Colonic mucosa (tissue), 4 donors: ENCODE measurements around the gene CMPK1. TPM values are rescaled to one million over a fixed set of nuclear protein-coding genes. Genes with fewer than 3 reads are reported as not detected.

ENCODE experiments used
- DNase-seq: peaks from one replicate; pipeline ENCODE4 v3.0.0-alpha.2; 2020
- H3K27ac ChIP-seq: fragments of 200-600 bp; one replicate; pipeline ENCODE4 v1.8.0; 2021
- H3K27me3 ChIP-seq: fragments of 200-600 bp; one replicate; pipeline ENCODE4 v1.8.0; 2021
- H3K36me3 ChIP-seq: fragments of 200-600 bp; one replicate; pipeline ENCODE4 v1.8.0; 2021
- H3K4me1 ChIP-seq: fragments of 200-600 bp; one replicate; pipeline ENCODE4 v1.8.0; 2021; ENCODE audit warnings: mild to moderate bottlenecking
- H3K4me3 ChIP-seq: fragments of 200-600 bp; one replicate; pipeline ENCODE4 v1.8.0; 2021
- H3K9ac ChIP-seq, 2 donors: one replicate each; pipeline ENCODE4 v1.7.0; 2013; ENCODE audit warnings: control low read depth in 2 of 2, low read depth in 2 of 2, low read length in 2 of 2
- H3K9me3 ChIP-seq: fragments of 200-600 bp; one replicate; pipeline ENCODE4 v1.8.0; 2021
- intact Hi-C: fragments of 100-400 bp; cut with DNase I; formaldehyde crosslinking; loops from one replicate; pipeline ENCODE4 v1.14.1; 2022
- total RNA-seq, 2 donors: library from RNA; stranded (reverse); fragmentation: NEBNext Ultra II Directional in 1 of 2; extraction: Animal tissue kit (Norgen Biotek cat#: 25700) in 1 of 2; gene quantifications; one replicate each; pipeline ENCODE4 v1.2.1, GENCODE V29; 2021
- TF ChIP-seq, protein P1 (sequence below): fragments of 200-600 bp; IDR thresholded peaks from one replicate; pipeline ENCODE4 v1.8.0; 2022; ENCODE audit warnings: antibody characterized with exemption, mild to moderate bottlenecking
- donor health status: healthy.
- donor health status: DM: no; HTN: no; CAD: no.
- donor health status: DM: no; HTN: no; CAD: no.

The CMPK1 gene
- total RNA-seq, 2 donors from 2014 or later: 172 to 254 TPM

DNA sequence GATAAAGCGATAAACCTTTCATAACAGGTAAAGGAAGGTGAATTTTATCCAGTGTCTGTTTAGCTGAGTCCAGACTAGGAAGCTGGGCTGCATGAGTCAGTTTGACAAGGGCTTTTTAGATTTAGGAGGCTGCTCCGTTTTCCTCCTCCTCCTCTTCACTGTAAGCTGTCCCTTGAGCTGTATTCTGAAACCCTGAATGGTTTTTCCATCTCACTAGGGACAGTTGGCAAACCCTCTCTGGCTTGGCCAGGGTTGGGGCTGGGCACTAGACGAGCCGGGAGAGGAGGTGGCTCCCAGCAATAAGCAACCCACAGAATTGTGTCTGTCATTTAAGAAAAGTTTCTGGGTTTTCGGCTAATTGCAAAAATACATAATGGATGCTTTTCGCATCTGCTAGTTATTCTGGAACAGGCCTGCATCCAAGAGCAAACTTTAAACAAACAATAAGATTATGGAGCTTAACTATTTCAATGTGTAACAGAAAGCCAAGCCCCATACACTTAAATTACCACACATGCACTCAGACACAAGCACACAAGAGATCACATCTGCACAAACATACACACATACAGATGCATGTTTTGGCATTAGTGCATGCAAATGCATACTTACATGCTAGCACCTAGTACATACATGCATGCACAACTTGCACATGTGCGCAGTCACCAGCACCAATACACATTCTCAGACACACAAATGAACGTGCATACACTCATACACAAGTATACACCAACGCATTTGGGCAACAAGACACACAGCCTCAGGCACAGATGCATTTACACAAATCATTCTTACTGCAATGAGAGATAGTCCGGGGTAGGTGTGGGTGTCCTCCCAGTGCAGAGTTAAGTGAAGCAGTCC, 54.7 kb downstream of the CMPK1 start:
- Histone ChIP-seq H3K27ac (no peak overlapping the region), H3K4me3 (no peak overlapping the region), H3K36me3 (no peaks in the 10 kb centered on the region), H3K9ac (no peak overlapping the region), H3K9me3 (no peaks in the 10 kb centered on the region), H3K27me3 (no peaks in the 10 kb centered on the region), H3K4me1 (no peaks in the 10 kb centered on the region)
- DNase-seq: no peak
- intact Hi-C loops: no loop called here
- TF ChIP-seq, protein P1, sequence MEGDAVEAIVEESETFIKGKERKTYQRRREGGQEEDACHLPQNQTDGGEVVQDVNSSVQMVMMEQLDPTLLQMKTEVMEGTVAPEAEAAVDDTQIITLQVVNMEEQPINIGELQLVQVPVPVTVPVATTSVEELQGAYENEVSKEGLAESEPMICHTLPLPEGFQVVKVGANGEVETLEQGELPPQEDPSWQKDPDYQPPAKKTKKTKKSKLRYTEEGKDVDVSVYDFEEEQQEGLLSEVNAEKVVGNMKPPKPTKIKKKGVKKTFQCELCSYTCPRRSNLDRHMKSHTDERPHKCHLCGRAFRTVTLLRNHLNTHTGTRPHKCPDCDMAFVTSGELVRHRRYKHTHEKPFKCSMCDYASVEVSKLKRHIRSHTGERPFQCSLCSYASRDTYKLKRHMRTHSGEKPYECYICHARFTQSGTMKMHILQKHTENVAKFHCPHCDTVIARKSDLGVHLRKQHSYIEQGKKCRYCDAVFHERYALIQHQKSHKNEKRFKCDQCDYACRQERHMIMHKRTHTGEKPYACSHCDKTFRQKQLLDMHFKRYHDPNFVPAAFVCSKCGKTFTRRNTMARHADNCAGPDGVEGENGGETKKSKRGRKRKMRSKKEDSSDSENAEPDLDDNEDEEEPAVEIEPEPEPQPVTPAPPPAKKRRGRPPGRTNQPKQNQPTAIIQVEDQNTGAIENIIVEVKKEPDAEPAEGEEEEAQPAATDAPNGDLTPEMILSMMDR: no peak

DNA sequence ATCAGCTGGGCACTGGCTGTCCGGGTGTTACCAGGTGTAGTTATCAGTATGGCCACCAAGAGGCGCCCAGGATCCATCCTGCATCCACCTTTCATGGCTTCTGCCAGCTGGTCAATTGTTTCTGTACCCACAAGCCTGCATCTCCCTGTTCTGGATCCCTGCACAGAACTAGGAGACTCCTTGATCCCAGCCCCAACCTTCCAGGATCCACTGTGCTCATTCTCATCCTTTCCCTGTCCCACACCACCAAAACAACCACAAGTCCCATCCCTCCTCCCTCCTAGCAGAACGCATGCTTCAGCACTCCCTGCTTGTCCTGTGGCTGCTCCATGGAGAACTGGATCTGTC, 55.3 kb downstream of the CMPK1 start:
- intact Hi-C loops: no loop called here
- no peaks in the 10 kb centered on the region for H3K27me3 ChIP-seq
- no peaks in the 10 kb centered on the region for H3K9me3 ChIP-seq
- no peak overlapping the region for H3K4me3 ChIP-seq
- H3K9ac ChIP-seq: no peak overlapping the region
- H3K4me1 ChIP-seq: no peaks in the 10 kb centered on the region
- TF ChIP-seq, protein P1: peak; percentile 67
- no peak overlapping the region for H3K27ac ChIP-seq
- DNase-seq: peak; percentile 86
- H3K36me3 ChIP-seq: no peaks in the 10 kb centered on the region

DNA sequence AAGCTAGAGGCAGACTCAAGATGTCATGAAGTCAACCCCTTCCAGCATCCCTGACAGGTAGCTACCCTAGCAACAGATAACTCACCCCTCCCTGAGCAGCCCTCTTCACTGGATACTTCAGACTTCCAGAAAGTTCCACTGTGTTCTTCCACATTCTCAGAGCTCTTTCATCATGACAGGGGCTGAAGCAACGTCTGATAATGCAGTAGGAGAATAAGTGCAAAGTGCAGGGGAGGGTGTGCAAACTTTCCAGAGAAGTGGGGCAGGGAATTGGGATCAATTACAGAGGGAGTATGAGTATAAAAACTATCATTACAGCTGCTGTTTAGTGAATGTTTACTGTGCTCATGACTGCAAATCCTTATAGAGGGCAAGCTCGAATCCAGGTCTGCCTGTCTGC, 56.1 kb downstream of the CMPK1 start:
- Histone ChIP-seq H3K4me3 (no peak overlapping the region), H3K36me3 (no peaks in the 10 kb centered on the region), H3K27ac (no peak overlapping the region), H3K9me3 (no peaks in the 10 kb centered on the region), H3K27me3 (no peaks in the 10 kb centered on the region), H3K9ac (no peak overlapping the region), H3K4me1 (no peaks in the 10 kb centered on the region)
- intact Hi-C loops: loop anchor here (5.0 kb wide), 1 partner anchor 38 kb away; no protein-coding TSS in a partner anchor
- no peak for DNase-seq
- TF ChIP-seq, protein P1: no peak

DNA sequence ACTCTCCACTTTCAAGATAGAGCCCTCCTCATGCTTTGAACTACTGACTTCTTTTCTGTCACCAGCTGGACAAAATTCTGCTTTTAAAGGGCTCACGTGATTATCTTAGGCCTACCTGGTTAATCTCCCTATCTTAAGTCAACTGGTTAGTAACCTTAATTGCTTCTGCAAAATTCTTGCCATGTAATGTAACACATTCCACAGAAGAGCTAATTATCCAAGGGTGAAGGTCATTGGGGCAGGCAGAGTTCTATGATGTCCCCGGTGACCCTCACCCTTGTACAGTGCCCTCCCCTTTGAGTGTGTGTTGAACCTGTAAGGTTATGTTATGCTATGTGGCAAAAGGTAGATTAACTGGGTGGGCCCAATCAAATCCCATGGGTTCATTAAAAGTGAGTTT, 57.3 kb downstream of the CMPK1 start:
- H3K4me3 ChIP-seq: no peak overlapping the region
- TF ChIP-seq, protein P1: no peak
- H3K4me1 ChIP-seq: no peaks in the 10 kb centered on the region
- no peak overlapping the region for H3K27ac ChIP-seq
- intact Hi-C loops: loop anchor here (5.0 kb wide), 1 partner anchor 36 kb away; no protein-coding TSS in a partner anchor
- no peaks in the 10 kb centered on the region for H3K27me3 ChIP-seq
- H3K36me3 ChIP-seq: no peaks in the 10 kb centered on the region
- no peaks in the 10 kb centered on the region for H3K9me3 ChIP-seq
- H3K9ac ChIP-seq: no peak overlapping the region
- DNase-seq: no peak

DNA sequence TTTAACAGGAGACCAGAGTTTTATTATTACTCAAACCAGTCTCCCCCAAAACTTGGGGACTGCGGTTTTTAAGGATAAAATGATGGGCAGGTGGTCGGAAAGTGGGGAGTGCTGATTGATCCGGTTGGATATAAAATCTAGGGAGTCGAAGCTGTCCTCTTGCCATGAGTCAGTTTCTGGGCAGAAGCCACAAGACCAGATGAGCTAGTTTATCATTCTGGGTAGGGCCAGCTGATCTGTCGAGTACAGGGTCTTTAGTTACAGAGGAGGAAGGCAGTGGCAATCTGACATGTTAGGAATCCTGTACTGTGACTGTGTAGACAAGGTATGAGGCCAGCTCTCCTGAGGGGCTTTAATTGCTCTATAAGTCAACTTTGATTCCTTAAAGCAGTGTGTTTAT, 59.6 kb downstream of the CMPK1 start:
- intact Hi-C loops: loop anchor here (5.0 kb wide), 1 partner anchor 34 kb away; no protein-coding TSS in a partner anchor
- H3K36me3 ChIP-seq: no peaks in the 10 kb centered on the region
- H3K9ac ChIP-seq: no peak overlapping the region
- no peak overlapping the region for H3K4me3 ChIP-seq
- TF ChIP-seq, protein P1: no peak
- H3K27ac ChIP-seq: no peak overlapping the region
- DNase-seq: no peak
- no peaks in the 10 kb centered on the region for H3K27me3 ChIP-seq
- H3K4me1 ChIP-seq: no peaks in the 10 kb centered on the region
- H3K9me3 ChIP-seq: no peaks in the 10 kb centered on the region
